Loucy (cell line): ENCODE measurements around the gene GFRA1.

ENCODE experiments used
- H2AFZ ChIP-seq: fragments of 200-600 bp; sonication (generic); 2 replicates; pipeline ENCODE4 v1.6.0; 2016; ENCODE audit warnings: antibody characterized with exemption, mild to moderate bottlenecking, low read length, moderate library complexity
- H3F3A ChIP-seq: fragments of 200-600 bp; 2 replicates; pipeline ENCODE4 v1.6.0; 2016; ENCODE audit warnings: antibody characterized with exemption, low read depth, mild to moderate bottlenecking
- H3K27me3 ChIP-seq: fragments of 200-600 bp; sonication (generic); 2 replicates; pipeline ENCODE4 v1.6.1; 2014; ENCODE audit warnings: low read length, mild to moderate bottlenecking; ENCODE audit not compliant: insufficient read depth, poor library complexity, severe bottlenecking
- H3K36me3 ChIP-seq: fragments of 200-600 bp; sonication (generic); 2 replicates; pipeline ENCODE4 v1.6.1; 2016; ENCODE audit warnings: low read length; ENCODE audit not compliant: insufficient read depth
- H3K4me1 ChIP-seq: fragments of 200-600 bp; sonication (generic); 2 replicates; pipeline ENCODE4 v1.5.1; 2014; ENCODE audit warnings: low read length, mild to moderate bottlenecking; ENCODE audit not compliant: insufficient read depth, poor library complexity, severe bottlenecking
- H3K4me2 ChIP-seq: fragments of 200-600 bp; sonication (generic); 2 replicates; pipeline ENCODE4 v1.6.0; 2014; ENCODE audit warnings: antibody characterized with exemption, low read length, low read depth, mild to moderate bottlenecking; ENCODE audit not compliant: poor library complexity, severe bottlenecking
- H3K4me3 ChIP-seq: fragments of 200-600 bp; sonication (generic); 2 replicates; pipeline ENCODE4 v1.5.1; 2014; ENCODE audit warnings: low read length, mild to moderate bottlenecking, mixed read lengths; ENCODE audit not compliant: poor library complexity, severe bottlenecking
- H3K79me2 ChIP-seq: fragments of 200-600 bp; sonication (generic); 2 replicates; pipeline ENCODE4 v1.6.1; 2014; ENCODE audit warnings: low read length; ENCODE audit not compliant: insufficient read depth
- H3K9ac ChIP-seq: fragments of 200-600 bp; sonication (generic); 2 replicates; pipeline ENCODE4 v1.6.0; 2014; ENCODE audit warnings: mild to moderate bottlenecking, low read depth, low read length, moderate library complexity; ENCODE audit not compliant: poor library complexity, severe bottlenecking
- H3K9me2 ChIP-seq: fragments of 200-600 bp; sonication (generic); replicated peaks from 2 replicates; pipeline ENCODE4 v1.6.1; 2016; ENCODE audit warnings: low read depth, low read length, mixed read lengths
- H3K9me3 ChIP-seq: fragments of 200-600 bp; sonication (generic); 2 replicates; pipeline ENCODE4 v1.6.1; 2014; ENCODE audit warnings: mild to moderate bottlenecking, antibody characterized with exemption, low read length, low read depth; ENCODE audit not compliant: insufficient read depth
- H4K20me1 ChIP-seq: fragments of 200-600 bp; sonication (generic); 2 replicates; pipeline ENCODE4 v1.6.0; 2014; ENCODE audit warnings: antibody characterized with exemption, low read length, mild to moderate bottlenecking; ENCODE audit not compliant: insufficient read depth, poor library complexity, severe bottlenecking
- EZH2phosphoT487 ChIP-seq: fragments of 200-600 bp; IDR thresholded peaks from 2 replicates; pipeline ENCODE4 v1.6.1; 2018; ENCODE audit warnings: antibody characterized with exemption, mild to moderate bottlenecking, moderate library complexity, borderline replicate concordance
- TF ChIP-seq, protein P1 (sequence below): fragments of 200-600 bp; sonication (generic); conservative IDR thresholded peaks from 2 replicates; pipeline ENCODE4 v1.5.1; 2014; ENCODE audit warnings: mild to moderate bottlenecking, antibody characterized with exemption, low read length

The GFRA1 gene

DNA sequence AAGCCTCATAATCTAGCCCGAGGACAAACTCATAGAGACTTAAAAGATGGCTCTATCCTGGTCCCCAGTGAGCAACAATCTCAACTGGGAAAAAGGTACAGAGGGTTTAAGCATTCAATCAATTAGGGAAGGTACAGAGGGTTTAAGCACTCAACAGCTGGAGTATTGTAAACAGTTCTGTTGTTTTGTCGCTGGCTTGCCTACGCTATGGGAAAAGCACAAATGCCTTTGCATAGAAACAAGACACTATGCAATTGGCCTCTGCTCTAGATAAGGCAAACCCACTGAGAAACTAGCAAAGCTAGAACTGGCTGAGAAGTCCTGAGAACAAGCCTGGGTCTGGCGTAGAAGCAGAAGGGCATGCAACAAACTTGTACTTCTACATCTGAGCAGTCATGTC lies 69.3 kb downstream of the GFRA1 start:
- H3K9me3 ChIP-seq: no peaks in the 10 kb centered on the region
- peaks cover 89% of the 10 kb centered on the region for H3K79me2 ChIP-seq
- H3K4me3 ChIP-seq: no peak overlapping the region
- H3F3A ChIP-seq: peaks cover 15% of the 10 kb centered on the region
- no peaks in the 10 kb centered on the region for H3K27me3 ChIP-seq
- no peaks in the 10 kb centered on the region for H4K20me1 ChIP-seq
- H2AFZ ChIP-seq: no peak overlapping the region
- H3K4me2 ChIP-seq: no peak overlapping the region
- no peak overlapping the region for H3K9ac ChIP-seq
- H3K4me1 ChIP-seq: peaks cover 84% of the 10 kb centered on the region
- H3K36me3 ChIP-seq: no peaks in the 10 kb centered on the region; the same call in 1 of the 2 replicates
- no peaks in the 10 kb centered on the region for H3K9me2 ChIP-seq
- TF ChIP-seq, protein P1, sequence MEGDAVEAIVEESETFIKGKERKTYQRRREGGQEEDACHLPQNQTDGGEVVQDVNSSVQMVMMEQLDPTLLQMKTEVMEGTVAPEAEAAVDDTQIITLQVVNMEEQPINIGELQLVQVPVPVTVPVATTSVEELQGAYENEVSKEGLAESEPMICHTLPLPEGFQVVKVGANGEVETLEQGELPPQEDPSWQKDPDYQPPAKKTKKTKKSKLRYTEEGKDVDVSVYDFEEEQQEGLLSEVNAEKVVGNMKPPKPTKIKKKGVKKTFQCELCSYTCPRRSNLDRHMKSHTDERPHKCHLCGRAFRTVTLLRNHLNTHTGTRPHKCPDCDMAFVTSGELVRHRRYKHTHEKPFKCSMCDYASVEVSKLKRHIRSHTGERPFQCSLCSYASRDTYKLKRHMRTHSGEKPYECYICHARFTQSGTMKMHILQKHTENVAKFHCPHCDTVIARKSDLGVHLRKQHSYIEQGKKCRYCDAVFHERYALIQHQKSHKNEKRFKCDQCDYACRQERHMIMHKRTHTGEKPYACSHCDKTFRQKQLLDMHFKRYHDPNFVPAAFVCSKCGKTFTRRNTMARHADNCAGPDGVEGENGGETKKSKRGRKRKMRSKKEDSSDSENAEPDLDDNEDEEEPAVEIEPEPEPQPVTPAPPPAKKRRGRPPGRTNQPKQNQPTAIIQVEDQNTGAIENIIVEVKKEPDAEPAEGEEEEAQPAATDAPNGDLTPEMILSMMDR: no peak
- TF ChIP-seq EZH2phosphoT487: no peak

DNA sequence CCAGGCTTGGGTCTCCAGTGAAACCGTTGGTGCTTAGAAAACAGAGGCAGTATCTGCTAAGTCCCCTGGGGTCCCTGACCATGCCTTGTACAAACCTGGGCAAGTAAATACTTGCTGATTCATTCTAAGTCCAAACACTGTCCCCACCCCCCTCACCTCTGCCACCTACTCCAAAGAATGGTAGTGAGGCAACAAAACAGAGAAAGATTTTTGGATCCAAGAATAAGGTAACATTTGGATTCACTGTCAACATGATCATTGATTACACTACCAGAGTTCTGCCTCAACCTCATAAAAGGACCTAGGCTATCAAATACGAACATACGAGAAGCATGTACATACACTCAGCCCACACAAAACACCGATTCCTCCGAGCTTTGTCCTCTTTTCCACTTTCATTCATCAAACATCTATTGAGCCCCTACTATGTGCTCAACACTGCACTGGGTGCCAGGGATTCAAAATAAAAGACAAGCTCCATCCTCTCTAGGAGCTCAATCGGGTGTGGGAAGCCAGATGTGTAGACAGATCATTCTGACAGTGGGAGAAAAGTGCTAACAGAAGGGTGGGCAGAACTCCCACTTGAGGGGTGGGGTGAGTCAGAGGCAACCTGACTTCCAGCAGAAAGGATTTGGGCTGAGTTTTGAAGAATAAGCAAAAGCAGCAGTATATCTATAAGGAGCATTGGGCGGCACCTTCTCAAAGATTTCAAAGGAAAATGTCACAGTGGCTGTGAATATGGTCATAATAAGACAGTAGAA lies 71.2 kb downstream of the GFRA1 start:
- Histone ChIP-seq H3K4me2 (peak overlapping the region; percentile 6), H3K9me2 (no peaks in the 10 kb centered on the region)
- TF ChIP-seq EZH2phosphoT487: no peak
- TF ChIP-seq, protein P1: no peak

DNA sequence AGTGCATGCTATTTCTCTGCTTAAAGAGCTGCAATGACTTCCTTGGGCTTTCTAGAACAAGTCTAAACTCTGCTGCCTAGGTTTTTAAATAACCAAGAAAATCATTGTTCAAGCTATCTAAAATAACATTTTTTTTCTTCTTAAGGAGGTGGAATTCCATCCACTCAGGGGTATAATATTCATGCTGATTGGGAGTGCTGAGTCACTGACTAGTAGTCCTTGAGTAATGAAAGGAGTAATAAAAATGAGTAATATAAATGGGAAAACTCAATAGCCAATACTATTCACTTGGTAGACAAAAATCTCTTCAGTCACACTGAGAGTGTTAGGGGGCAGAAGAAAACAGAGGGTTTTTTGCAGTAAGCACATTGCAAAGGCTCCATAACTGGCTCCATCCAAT lies 72.0 kb downstream of the GFRA1 start:
- H3K36me3 ChIP-seq: peaks cover 1% of the 10 kb centered on the region; the same call in 1 of the 2 replicates
- H3K9me2 ChIP-seq: no peaks in the 10 kb centered on the region
- peak overlapping the region; percentile 3 for H3K4me3 ChIP-seq
- H4K20me1 ChIP-seq: no peaks in the 10 kb centered on the region
- peaks cover 73% of the 10 kb centered on the region for H3K79me2 ChIP-seq
- H3K4me1 ChIP-seq: peaks cover 81% of the 10 kb centered on the region
- H3K9ac ChIP-seq: peak overlapping the region; percentile 17
- no peak overlapping the region for H2AFZ ChIP-seq
- no peaks in the 10 kb centered on the region for H3K27me3 ChIP-seq
- H3K9me3 ChIP-seq: no peaks in the 10 kb centered on the region
- H3K4me2 ChIP-seq: peak overlapping the region; percentile 6
- TF ChIP-seq EZH2phosphoT487: no peak
- TF ChIP-seq, protein P1: no peak
- H3F3A ChIP-seq: peaks cover 3% of the 10 kb centered on the region; the same call in 1 of the 2 replicates

More for the DNA sequence above, 71.2 kb downstream of the GFRA1 start:
- Histone ChIP-seq H3K9ac (peak overlapping the region; percentile 17), H3F3A (peaks cover 3% of the 10 kb centered on the region; the same call in 1 of the 2 replicates), H3K4me3 (no peak overlapping the region), H3K36me3 (no peaks in the 10 kb centered on the region; the same call in 1 of the 2 replicates), H2AFZ (no peak overlapping the region), H3K9me3 (no peaks in the 10 kb centered on the region), H3K4me1 (peaks cover 84% of the 10 kb centered on the region), H3K79me2 (peaks cover 78% of the 10 kb centered on the region), H4K20me1 (no peaks in the 10 kb centered on the region), H3K27me3 (no peaks in the 10 kb centered on the region)
